Heart left ventricle (tissue), 13 donors: ENCODE measurements around the gene CALHM3.

Experiments
- CTCF ChIP-seq, 12 donors: fragments of 200-600 bp; sonication (generic) in 4 of 12; IDR thresholded peaks; one replicate each; pipeline versions ENCODE4 v1.5.0 to v1.8.0; 2018 to 2022; ENCODE audit warnings: antibody characterized with exemption in 12 of 12, mild to moderate bottlenecking in 5 of 12
- POLR2A ChIP-seq, 2 donors: fragments of 450-650 bp; IDR thresholded peaks; one replicate each; pipeline ENCODE4 v1.6.1; 2017; ENCODE audit warnings: antibody characterized with exemption in 2 of 2, mild to moderate bottlenecking in 2 of 2, moderate library complexity in 2 of 2
- donor health status: ischemic (EF 13 %, LVEDD 7.1; RV severe dilation, severe dysfunction).
- donor health status: DM: no; HTN: yes; CAD: no.
- donor health status: DM: no; HTN: no; CAD: no.
- donor health status: ischemic (EF 25% LVEDD 6.9; RV normal size, moderate dysfunction).
- donor health status: ischemic (EF 25% LVEDD 5.7; RV mildly dilated, moderate dysfunction).
- donor health status: ischemic (EF 35%, LVEDD 5.7; RV mildly dilated, moderate dysfunction).
- donor health status: nonischemic (EF 11% LVEDD 7.7; RV severe dilation, severe dysfunction).
- donor health status: DM: yes; HTN: yes; CAD: no.
- donor health status: PGD.
- donor health status: ischemic (EF 29% LVEDD 5.4; RV normal size, mild dysfunction).
- donor health status: nonischemic (EF 23%, LVEDD 6.1; RV moderate dilation, normal function).

GRCh38 chr10:103444478-103444877 is 34.6 kb downstream of the CALHM3 start:
- TF ChIP-seq CTCF (IDR thresholded peaks at IDR 0.05) (no peak), POLR2A (IDR thresholded peaks at IDR 0.05) (no peak)
